NCI-H2081 (cell line): ENCODE measurements around the gene FBXO28.

Experiments used
- DNase-seq, 2 experiments: peaks; one replicate each; lab custom pipeline; 2025; lab: John Stamatoyannopoulos, UW

Gene FBXO28

DNA sequence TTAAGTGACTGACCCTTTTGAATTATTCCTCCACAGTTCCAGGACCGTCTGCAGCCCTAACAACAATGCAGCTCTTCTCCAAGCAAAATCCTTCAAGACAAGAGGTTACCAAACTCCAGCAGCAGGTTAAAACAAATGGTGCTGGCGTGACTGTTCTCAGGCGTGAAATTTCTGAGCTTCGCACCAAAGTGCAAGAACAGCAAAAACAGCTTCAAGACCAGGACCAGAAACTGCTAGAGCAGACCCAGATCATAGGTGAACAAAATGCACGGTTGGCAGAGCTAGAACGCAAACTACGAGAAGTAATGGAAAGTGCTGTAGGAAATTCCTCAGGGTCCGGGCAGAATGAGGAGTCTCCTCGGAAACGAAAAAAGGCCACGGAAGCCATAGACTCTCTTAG lies 43.4 kb downstream of the FBXO28 start:
- DNase-seq = no peak

DNA sequence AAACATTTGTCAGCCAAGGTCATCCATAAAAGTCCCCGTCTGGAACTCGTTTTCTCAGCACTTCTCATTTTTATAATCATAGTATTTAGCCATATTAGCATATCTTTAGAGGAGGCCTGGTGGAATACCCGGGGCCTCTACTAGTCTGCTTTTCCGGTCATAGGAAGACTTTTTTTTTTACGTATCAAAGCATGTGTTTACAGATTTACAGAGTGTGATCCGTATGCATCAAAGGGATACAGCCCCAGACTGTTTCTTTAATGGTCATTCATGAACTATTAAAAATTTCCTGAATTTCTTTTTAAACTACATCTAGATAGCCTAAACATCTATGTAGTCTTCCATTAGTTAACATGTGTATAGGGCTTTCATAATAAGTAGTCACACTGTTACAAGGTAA lies 45.6 kb downstream of the FBXO28 start:
- DNase-seq = no peak

DNA sequence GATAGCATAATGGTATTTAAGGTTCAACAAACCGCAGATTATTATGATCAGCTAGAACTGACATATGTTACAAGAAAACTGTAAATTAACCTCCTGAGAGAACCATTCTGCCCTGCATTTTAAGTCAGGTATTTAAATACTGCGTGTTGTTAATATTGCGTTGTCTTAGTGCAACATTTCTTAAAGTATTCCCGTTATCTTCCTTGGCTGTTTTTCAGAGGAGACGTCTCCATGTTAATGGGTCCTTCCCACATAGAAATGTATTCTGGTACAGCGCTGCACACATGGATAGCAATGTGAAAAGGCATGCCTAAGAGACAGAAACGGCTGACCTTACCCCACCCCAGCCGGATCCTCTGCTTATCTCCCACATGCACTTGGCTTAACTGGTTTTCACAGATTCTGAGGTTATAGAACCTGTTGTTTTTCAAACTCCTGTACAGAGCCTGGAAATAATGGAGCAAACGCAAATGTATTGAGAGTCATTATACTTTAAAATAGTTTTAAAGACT lies 46.3 kb downstream of the FBXO28 start:
- DNase-seq = no peak

DNA sequence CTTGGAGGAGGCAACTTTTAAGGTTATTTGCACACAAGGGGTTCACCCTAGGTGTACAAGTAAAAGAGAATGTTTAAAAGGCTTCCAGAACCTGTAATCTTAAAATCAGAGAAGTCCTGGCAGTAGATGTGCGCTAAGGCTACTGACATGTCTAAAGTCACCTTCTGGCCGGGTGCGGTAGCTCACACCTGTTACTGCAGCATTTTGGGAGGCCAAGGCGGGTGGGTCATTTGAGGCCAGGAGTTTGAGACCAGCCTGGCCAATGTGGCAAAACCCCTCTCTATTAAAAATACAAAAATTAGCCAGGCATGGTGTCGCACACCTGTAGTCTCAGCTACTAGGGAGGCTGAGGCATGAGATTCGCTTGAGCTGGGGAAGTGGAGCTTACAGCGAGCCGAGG lies 48.9 kb downstream of the FBXO28 start:
- no peak for DNase-seq

DNA sequence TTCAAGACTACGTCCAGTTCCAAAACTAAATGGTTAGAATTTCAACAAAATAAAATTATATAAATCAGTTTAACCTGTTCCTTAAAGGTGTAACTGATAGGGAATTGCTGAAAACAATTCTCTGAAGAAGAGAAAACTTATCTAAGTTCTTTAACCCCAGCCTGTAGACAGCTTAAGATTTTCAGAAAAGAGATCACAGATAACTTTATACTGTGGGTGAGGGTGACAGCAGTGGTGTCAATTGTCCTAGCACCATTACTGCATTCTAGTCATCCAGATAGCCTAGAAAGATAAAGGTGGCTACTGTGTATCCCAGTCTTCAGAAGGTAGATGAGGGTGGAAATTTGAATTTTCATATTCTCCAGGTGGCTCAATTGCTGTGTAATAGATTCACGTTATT lies 49.4 kb downstream of the FBXO28 start:
- DNase-seq = no peak

DNA sequence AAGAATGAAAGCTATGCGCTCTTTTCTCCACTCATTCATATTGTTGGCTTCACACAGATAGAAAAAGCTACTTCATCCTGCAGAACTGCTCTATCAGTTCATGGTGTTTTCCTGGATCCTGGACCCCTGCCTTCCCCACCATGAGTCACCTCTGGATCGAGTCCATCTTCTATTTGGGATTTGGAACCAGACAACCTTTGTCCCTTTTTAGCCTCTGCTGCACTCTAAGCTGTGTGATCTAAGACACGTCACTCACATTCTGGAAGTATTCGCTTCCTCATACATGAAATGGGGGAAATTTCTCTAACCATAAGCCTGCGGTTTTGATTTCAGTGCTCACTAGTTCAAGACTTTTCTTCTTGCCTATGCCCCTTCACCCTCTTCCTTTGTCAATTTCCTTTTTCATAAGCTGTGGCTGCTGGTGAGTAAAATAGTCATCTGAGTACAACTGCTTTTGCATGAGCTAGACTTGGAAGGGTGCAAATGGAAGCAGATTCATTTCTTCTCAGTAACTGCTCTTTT lies 55.0 kb downstream of the FBXO28 start:
- no peak for DNase-seq

DNA sequence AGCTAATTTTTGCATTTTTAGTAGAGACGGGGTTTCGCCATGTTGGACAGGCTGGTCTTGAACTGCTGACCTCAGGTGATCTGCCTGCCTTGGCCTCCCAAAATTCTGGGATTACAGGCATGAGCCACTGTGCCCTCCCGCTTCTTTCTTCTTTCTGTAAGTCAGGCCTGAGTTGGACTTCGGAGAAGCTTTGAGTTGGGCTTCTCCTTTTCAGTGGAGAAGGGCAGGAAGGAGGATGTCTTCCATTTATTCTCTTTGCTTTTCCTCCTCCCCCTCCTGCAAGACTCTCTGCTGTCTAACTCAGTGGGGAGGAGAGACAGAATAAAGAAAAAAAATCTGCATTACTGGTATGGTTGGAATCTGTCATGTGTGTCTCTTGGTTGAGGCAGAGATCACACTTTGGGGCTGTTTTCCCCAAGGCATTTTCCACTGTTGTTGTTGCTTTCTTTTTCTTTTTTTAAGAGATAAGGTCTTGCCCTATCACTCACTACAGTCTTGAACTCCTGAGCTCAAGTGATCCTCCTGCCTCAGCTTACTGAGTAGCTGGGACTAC lies 55.9 kb downstream of the FBXO28 start:
- no peak for DNase-seq

DNA sequence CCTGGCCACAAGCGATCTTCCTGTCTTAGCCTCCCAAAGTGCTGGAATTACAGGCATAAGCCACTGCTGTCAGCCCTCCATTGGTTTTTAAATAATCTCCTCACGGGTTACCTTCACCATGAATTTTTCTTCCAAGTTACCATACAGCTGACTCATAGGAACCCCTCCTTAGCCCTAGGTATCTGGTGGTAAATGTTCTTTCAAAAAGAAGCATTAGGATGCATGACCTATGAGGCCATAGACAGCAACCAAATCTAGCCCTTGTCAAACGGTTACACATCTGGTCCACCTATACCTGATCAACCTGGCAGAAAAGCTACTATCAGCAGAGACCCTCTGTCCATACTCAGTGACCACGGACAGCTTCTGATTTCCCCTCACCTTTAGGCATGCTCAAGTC lies 56.4 kb downstream of the FBXO28 start:
- no peak for DNase-seq

DNA sequence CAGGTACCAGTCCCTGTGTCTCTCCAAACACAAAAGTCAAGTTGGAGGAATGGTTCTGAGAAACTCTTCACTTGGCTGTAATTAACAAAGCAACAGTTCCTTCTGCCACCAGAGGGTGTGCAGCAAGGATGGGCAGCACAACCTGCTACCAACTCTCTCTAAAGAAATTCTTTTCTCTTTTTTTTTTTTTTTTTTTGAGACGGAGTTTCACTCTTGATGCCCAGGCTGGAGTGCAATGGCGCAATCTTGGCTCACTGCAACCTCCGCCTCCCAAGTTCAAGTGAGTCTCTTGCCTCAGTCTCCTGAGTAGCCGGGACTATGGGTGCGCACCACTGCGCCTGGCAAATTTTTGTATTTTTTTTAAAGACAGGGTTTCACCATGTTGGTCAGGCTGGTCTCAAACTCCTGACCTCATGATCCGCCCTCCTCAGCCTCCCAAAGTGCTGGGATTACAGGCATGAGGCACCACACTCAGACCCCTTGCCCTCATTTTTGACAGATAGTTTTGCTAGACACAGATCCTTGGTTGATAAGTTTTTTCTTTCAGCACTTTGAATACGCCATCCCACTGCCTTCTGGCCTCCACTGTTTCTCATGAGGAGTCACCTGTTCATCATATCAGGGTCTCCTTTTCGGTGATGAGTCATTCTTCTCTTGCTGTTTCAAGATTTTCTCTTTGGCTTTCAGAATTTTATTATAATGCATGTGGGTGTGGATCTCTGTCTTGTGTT lies 57.0 kb downstream of the FBXO28 start:
- no peak for DNase-seq

DNA sequence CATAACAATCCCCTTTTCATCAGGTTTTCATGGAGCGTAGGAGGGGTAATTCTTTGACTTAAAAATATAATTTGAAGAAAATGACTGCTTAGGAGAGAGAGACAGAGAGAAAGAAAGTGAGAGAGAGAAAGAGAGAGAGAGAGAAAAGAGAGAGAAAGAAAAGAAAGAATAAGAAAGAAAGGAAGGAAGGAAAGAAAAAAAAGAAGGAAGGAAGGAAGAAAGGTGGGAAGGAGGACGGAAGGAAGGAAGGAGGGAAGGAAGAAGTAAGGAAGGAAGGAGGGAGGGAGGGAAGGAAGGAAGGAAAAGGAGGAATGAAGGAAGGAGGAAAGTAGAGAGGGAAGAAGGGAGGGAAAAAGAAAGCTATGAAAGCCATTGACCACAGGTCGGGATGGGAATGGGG lies 58.3 kb downstream of the FBXO28 start:
- DNase-seq = no peak

DNA sequence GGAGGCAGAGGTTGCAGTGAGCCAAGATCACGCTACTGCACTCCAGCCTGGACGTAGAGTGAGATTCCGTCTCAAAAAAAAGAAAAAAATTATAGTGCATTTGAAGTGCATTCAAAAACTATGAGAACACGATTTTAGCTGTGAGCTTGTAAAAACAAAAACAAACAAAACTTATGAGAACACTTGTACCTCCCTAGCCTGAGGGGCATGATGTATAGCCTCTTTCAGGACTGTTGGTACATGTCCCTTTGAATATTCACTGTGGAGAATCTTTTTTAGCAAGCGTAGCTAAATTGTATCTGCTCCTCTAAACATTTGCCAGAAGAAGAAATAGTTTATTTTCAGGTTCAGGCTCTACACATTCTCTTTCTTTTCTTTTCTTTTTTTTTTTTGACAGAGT lies 59.6 kb downstream of the FBXO28 start:
- no peak for DNase-seq

DNA sequence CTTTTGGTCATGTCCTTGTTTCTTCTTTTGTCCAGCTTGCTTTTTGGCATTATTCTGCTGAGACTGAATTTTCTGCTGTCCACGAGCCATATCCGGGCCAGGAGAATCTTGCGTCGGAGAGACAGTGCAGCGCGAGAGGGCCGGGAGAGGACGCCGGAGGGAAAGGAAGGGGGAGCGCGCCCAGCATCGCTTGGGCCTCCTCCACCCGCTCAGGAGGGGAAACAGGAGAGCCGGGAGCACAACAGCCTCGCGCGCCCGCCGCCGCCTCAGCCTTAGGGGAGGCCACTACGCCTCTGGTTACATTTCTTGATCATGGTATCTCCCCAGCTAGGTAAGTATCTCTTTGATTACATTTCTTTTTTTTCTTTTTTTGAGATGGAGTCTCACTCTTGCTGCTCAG lies 61.7 kb downstream of the FBXO28 start:
- DNase-seq = peak in 1 of 2 experiments; percentile 11

DNA sequence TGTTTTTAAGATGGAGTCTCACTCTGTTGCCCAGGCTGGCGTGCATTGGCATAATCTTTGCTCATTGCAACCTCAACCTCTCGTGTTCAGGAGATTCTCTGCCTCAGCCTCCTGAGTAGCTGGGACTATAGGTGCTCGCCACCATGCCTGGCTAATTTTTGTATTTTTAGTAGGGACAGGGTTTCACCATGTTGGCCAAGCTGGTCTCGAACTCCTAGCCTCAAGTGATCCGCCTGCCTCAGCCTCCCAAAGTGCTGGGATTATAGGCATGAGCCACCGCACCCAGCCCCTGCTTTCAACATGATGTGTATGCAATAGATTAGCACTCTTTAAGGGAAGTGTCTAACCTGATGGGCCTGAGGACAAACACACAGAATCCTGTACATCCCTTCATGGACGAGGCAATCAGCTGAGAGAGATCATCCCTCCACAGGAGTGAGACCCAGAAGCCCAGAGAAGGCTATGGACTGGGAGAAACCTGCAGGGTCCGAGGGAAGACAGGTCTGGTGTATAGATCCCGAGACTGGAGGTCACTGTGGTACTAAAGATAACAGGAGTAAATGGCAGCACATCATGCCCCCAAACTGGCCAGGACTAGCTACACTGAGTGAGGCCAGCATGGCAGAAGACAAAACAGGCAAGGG lies 63.6 kb downstream of the FBXO28 start:
- DNase-seq = no peak

DNA sequence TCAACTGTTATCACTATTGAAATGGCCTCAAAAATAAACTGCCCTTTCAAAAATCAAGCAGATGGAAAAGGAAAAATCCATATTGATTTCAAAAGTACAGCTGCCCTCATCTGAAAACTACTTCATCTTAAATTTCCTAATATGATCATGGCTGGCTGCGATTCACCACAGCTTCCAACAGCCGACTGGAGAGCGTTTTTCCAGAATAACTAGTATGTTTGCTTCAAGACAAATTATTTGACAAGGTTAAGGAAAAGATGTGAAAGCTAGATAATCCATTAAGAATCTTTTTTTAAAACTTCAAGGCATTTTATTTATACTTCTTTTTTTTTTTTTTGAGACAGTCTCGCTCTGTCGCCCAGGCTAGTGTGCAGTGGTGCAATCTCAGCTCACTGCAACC lies 65.0 kb downstream of the FBXO28 start:
- DNase-seq = no peak

DNA sequence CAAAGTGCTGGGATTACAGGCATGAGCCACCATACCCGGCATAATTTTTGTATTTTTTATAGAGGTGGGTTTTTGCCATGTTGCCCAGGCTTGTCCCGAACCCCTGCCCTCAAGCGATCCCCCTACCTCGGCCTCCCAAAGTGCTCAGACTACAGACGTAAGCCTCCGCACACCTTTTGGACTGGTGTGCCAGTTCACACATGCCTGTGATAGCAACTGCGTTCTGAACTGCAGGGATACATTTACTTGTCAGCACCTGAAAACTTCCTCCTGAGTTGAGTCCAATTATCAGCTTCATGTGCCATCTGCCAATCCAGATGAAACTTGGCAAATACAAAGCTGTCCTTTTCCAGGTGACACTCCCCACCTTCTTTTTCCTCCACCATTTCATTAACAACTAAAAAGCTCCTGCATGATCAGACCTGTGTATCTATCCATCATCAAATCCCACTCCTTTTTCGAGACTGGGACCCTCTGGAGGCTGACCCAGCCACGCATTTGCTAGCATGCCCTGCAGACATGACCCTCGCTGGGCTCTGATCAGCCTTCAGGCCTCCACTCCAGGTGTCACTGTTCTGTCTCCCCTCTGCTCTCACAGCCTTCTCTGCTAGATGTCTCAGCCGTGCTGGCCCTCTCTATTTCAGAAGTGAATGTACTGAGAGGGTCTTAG lies 67.0 kb downstream of the FBXO28 start:
- no peak for DNase-seq

DNA sequence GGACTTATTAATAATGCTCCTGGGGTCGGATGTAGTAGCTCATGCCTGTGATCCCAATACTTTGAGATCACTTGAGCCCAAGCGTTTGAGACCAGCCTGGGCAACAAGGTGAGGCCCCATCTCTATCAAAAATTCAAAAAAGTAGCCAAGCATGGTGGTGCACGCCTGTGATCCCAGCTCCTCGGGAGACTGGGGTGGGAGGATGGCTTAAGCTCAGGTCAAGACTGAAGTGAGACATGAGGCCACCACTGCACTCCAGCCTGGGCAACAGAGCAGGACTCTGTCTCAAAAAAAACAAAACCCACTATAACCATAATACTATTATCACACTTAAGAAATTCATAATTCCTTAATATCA lies 67.5 kb downstream of the FBXO28 start:
- no peak for DNase-seq

DNA sequence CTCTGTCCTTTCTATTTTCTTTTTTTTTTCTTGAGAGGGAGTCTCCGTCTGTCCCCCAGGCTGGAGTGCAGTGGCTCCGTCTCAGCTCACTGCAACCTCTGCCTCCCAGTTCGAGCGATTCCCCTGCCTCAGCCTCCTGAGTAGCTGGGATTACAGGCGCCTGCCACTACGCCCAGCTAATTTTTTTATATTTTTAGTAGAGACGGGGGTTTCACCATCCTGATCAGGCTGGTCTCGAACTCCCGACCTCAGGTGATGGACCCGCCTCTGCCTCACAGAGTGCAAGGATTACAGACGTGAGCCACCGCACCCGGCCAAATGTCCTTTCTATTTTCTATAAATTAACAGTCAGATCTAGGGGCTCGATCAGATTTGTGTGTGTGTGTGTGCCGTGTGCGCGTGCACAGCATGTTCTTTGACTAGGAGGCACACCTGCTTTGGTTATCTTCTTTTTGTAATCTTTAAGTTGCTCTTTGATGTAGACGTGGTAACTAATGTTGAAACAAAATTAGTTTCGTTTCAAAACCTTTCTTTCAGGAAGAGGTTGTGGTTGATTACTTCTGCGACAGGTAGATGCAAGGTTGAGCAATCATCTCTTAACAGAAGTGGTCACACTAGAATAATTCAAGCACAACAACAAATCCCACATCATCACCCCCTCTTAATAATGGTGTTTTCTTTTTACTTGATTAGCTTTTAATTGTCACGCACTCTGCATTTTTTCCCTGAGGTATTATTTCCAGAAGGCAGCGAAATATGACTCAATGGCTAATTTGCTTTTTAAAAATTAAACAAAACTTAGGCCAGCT lies 68.3 kb downstream of the FBXO28 start:
- DNase-seq = peak in 1 of 2 experiments; percentile 55

DNA sequence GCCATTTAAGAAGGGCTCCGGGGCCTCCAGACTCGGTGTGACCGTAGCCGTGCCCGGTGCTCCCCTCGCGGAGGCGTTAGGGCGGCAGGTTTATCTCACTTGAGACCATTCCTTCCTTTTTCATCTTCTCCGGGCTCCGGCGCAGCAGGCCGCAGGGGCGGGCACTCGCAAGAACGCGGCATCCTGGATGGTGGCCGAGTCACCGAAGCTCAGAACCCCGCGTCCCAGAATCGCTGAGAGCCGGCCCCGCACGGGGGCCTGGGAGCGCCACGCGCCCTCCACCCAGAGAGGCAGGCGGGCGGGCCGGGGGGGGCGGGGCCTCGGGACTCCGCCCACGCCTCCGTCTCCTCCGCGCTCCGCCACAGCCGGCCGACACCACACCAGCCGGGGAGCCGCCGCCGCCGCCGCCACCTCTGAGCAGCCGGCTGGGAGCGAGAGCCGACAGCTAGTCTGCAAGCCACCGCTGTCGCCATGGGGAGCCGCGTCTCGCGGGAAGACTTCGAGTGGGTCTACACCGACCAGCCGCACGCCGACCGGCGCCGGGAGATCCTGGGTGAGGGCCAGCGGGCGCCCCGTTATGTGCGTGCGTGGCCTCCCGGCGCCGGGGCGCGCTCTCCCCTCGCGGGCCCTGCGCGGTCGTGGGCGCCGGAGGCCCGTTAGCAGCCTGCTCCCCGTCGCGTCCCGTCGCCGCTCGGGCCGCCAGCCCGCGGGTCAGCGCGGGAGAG lies 69.1 kb downstream of the FBXO28 start, which contains the start of gene DEGS1:
TSS of gene DEGS1 (plus strand) at position 375 of the 725 bp plus-strand sequence. CDS start at position 472, 97 bp downstream.
- peak; percentile 87 to 92 for DNase-seq

DNA sequence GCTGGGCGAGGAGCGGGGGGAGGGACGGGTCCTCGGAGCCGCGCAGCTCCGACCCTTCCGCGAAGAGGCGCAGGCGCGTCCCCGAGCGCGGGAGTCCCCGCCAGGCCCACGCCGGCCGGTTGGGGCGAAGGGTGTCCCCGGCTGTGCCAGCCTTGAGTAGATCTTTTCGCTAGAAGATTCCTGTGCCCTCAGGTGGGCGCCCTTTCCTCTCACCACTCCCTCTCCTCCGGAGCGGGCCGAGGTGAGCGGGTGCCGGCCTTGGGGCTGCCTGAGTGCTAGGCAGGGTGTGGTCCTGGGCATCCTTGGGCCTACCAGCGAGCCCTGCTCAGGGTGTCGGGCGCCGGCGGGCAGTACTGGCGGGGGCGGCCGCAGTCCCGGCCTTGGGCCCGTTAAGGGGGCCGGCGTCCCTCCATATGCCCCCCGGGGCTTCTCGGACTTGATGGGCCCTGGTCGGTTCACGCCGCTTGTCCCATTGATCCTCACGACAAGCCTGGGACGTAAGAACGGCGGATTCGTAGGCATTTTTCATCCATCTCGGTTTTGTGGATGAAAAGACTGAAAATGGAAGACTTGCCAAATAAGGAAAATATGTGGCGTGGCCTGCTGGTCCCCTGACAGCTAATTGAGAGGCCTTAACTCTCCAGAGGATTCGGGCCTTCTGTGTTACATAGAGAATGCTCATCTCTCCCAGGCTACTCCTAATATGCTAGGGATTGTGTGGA lies 69.8 kb downstream of the FBXO28 start:
- peak; percentile 69 to 71 for DNase-seq

DNA sequence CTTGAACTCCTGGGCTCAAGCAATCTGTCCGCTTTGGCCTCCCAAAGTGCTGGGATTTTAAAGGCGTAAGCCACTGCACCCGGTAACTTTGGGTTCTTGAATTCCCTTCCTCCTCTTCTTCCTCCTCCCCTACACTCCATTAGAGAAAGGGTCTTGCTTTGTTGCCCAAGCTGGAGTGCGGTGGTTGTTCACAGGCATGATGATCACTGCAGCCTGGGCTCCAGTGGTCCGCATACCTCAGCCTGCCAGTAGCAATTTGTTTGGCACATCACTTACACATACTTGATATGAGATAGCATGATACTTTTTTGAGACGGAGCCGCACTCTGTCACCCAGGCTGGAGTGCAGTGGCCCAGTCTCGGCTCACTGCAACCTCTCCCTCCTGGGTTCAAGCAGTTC lies 71.3 kb downstream of the FBXO28 start:
- no peak for DNase-seq
